Common myeloid progenitor, CD34-positive (primary cell): ENCODE results near the gene HSPA5.
A peak's percentile ranks its signal among the peaks of the same experiment; 100 is the strongest.

ENCODE experiments used
- CTCF ChIA-PET: fragments of 350-600 bp; sonication (Branson Sonifier 250); formaldehyde crosslinking; loops from one replicate; lab custom pipeline; 2021; ENCODE audit warnings: antibody characterized with exemption; lab: Charles Lee
- POLR2A ChIA-PET: fragments of 350-600 bp; sonication (Branson Sonifier 250); formaldehyde crosslinking; loops from one replicate; lab custom pipeline; 2021; ENCODE audit warnings: antibody characterized with exemption; lab: Charles Lee
- DNase-seq, 3 donors: peaks; one replicate each; pipeline versions ENCODE4 v3.0.0 to v3.0.0-alpha.2; 2013
- H3K27ac ChIP-seq, 2 experiments: 1 replicate in 1 of 2; 2 replicates in 1 of 2; pipeline ENCODE4 v1.7.0; 2013; ENCODE audit warnings: inconsistent platforms in 2 of 2, low read length in 2 of 2, mild to moderate bottlenecking in 2 of 2, low read depth in 1 of 2, moderate library complexity in 1 of 2; ENCODE audit not compliant: severe bottlenecking in 2 of 2, insufficient read depth in 1 of 2, poor library complexity in 1 of 2
- H3K27me3 ChIP-seq, 5 experiments: replicated peaks in 2 of 5; 1 replicate in 3 of 5; 2 replicates in 2 of 5; pipeline versions ENCODE4 v1.6.1 to v1.7.0; 2013; ENCODE audit warnings: low read length in 4 of 5, mild to moderate bottlenecking in 2 of 5, moderate library complexity in 2 of 5, inconsistent platforms in 1 of 5; ENCODE audit not compliant: insufficient read depth in 5 of 5, control insufficient read depth in 4 of 5
- H3K36me3 ChIP-seq, 4 experiments: 1 replicate in 2 of 4; 2 replicates in 2 of 4; pipeline versions ENCODE4 v1.6.1 to v1.7.0; 2013; ENCODE audit warnings: low read length in 3 of 4, control low read depth in 1 of 4, mild to moderate bottlenecking in 1 of 4; ENCODE audit not compliant: control insufficient read depth in 4 of 4, insufficient read depth in 4 of 4
- H3K4me1 ChIP-seq, 4 experiments: 1 replicate in 3 of 4; 2 replicates in 1 of 4; pipeline versions ENCODE4 v1.6.1 to v1.7.1; 2013; ENCODE audit warnings: low read length in 3 of 4, mild to moderate bottlenecking in 3 of 4, control low read depth in 1 of 4, inconsistent platforms in 1 of 4, moderate library complexity in 1 of 4; ENCODE audit not compliant: control insufficient read depth in 4 of 4, insufficient read depth in 4 of 4; ENCODE audit errors: control extremely low read depth in 1 of 4
- H3K4me3 ChIP-seq, 7 experiments: 1 replicate in 4 of 7; 2 replicates in 3 of 7; pipeline versions ENCODE4 v1.5.1 to v1.7.0; 2013; ENCODE audit warnings: mild to moderate bottlenecking in 7 of 7, low read length in 6 of 7, moderate library complexity in 6 of 7, inconsistent platforms in 2 of 7, low read depth in 2 of 7, control low read depth in 1 of 7; ENCODE audit not compliant: insufficient read depth in 4 of 7, control insufficient read depth in 1 of 7; ENCODE audit errors: extremely low read depth in 1 of 7
- H3K9me3 ChIP-seq, 5 experiments: 1 replicate in 4 of 5; 2 replicates in 1 of 5; pipeline versions ENCODE4 v1.6.1 to v1.7.1; 2013; ENCODE audit warnings: low read length in 4 of 5, mild to moderate bottlenecking in 2 of 5, inconsistent platforms in 1 of 5, low read depth in 1 of 5, moderate library complexity in 1 of 5; ENCODE audit not compliant: control insufficient read depth in 4 of 5, insufficient read depth in 2 of 5; ENCODE audit errors: control extremely low read depth in 1 of 5
- WGBS: methylation state at CpG from one replicate; pipeline ENCODE4 v1.1.5; 2013; ENCODE audit not compliant: insufficient coverage; 5-methylcytosine and 5-hydroxymethylcytosine counted together

Gene HSPA5

GRCh38 chr9:125261501-125262293 lies 20.6 kb upstream of the HSPA5 start, which contains the start of gene GAPVD1:
Gene GAPVD1, plus strand, starts transcription at chr9:125261826. Its CDS starts 37,096 bp downstream, at chr9:125298922.
- CTCF ChIA-PET, result interaction anchor here (1.0 to 2.8 kb wide), 5 partner anchors 10 to 33 kb away, joined by 3 to 8 read pairs (median 4); partner anchors contain the start of gene HSPA5

DNA sequence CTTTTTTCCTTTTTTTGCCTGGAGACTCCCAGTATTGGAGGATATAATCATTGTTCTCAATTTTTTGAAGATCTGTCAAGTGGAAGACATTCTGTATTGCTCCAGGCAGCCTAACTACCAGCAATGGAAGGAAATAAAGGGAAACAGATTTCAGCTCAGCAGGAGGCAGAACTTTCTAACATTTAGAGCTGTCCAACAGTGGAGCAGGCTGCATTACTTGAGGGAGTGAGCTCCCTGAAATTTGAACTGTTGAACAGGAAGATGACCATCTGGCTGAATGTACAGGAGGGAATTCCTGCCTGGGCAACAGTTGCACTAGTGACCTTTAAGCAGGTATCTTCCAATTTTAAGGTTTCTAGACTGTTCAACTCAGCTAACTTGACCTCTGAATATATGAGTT lies 19.4 kb upstream of the HSPA5 start:
- CTCF ChIA-PET, result interaction anchor here (1.0 to 2.8 kb wide), 5 partner anchors 9 to 87 kb away, joined by 3 to 8 read pairs (median 4); partner anchors contain the start of gene HSPA5

More at GRCh38 chr9:125261501-125262293, 20.6 kb upstream of the HSPA5 start, which contains the start of gene GAPVD1:
- peak within 1 kb of the TSS; percentile 74 to 85 for H3K27ac ChIP-seq
- peaks cover 0 to 5% (median 3%) of the 10 kb centered on the region in 4 experiments for H3K36me3 ChIP-seq
- peaks cover 24 to 54% (median 30%) of the 10 kb centered on the region in 4 experiments for H3K4me1 ChIP-seq
- no peaks in the 10 kb centered on the region for H3K27me3 ChIP-seq
- POLR2A ChIA-PET, result interaction anchor here (0.6 to 4.1 kb wide), 2 partner anchors 20 to 150 kb away, joined by 3 to 34 read pairs; partner anchors contain the start of gene HSPA5
- no peaks in the 10 kb centered on the region for H3K9me3 ChIP-seq
- peak within 1 kb of the TSS; percentile 90 to 99 (median 97) for H3K4me3 ChIP-seq
- peak; percentile 93 to 95 (median 93) for DNase-seq
- under 1% methylated on average over 66 of the region's 72 CpGs for WGBS

DNA sequence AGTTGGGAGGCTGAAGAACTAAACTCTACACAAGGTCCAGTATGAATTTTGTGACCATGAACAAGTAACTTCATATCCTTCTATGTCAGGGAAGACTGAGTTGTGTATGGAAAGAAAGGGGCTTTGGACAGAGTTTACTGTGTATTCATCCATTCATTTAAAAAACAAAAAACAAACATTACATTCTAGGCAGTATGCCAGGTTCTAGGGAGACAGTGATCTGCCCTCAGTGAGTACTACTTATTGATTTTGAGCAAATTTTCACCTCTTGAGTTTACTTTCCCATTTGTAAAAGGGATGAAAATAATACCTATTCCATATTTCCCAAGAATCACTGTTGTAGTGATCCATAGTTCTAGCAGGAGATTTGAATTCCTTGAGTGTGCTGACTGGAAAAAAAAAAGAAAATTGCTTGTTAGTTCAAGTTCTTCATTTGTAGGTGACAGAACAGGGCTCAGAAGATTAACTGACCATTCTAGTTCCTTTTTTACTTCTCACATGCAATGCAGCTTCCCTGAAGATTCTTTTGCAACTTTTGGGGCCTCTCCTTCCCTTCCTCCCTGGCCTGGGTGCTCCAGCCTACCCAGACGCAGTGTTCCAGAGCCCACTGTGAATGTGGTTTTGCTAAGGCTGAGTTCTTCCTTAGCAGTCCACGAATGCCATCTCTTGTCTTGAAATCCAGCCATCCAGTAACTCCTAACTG lies 17.8 kb upstream of the HSPA5 start:
- peak in 2 of 3 donors; percentile 73 to 76 for DNase-seq
- peak overlapping the region in 1 of 7 experiments; percentile 31 for H3K4me3 ChIP-seq
- peak overlapping the region; percentile 25 to 57 for H3K27ac ChIP-seq

More for the DNA sequence above, 19.4 kb upstream of the HSPA5 start:
- H3K27ac ChIP-seq, result no peak overlapping the region
- peaks cover 0 to 4% (median 1%) of the 10 kb centered on the region in 4 experiments for H3K36me3 ChIP-seq
- H3K4me1 ChIP-seq, result peaks cover 24 to 54% (median 30%) of the 10 kb centered on the region in 4 experiments
- POLR2A ChIA-PET, result interaction anchor here (0.6 to 4.1 kb wide), 2 partner anchors 19 to 30 kb away, joined by 3 to 34 read pairs; partner anchors contain the start of gene HSPA5
- no peaks in the 10 kb centered on the region for H3K27me3 ChIP-seq
- DNase-seq, result no peak
- no peaks in the 10 kb centered on the region for H3K9me3 ChIP-seq
- H3K4me3 ChIP-seq, result no peak overlapping the region

GRCh38 chr9:125258160-125258785 lies 17.1 kb upstream of the HSPA5 start:
- WGBS, result 96% methylated on average over 4 of the region's 6 CpGs
- ChIA-PET CTCF (interaction anchor here (0.6 kb wide), 1 partner anchor 658 kb away, joined by 3 read pairs; no protein-coding TSS in a partner anchor), POLR2A (interaction anchor here (0.6 kb wide), 1 partner anchor 12 kb away, joined by 4 read pairs; no protein-coding TSS in a partner anchor)
- DNase-seq, result no peak
- Histone ChIP-seq H3K27me3 (no peaks in the 10 kb centered on the region), H3K4me3 (no peak overlapping the region), H3K9me3 (no peaks in the 10 kb centered on the region), H3K4me1 (peaks cover 18 to 46% (median 27%) of the 10 kb centered on the region in 4 experiments), H3K27ac (peak overlapping the region; percentile 25 to 57), H3K36me3 (no peaks in the 10 kb centered on the region)

More for the DNA sequence above, 17.8 kb upstream of the HSPA5 start:
- POLR2A ChIA-PET, result interaction anchor here (0.6 to 4.1 kb wide), 4 partner anchors 11 to 42 kb away, joined by 3 to 34 read pairs (median 4); partner anchors contain the start of gene HSPA5
- CTCF ChIA-PET, result interaction anchor here (1.5 kb wide), 1 partner anchor 86 kb away, joined by 4 read pairs; no protein-coding TSS in a partner anchor
- Histone ChIP-seq H3K36me3 (peaks cover 0 to 3% (median 0%) of the 10 kb centered on the region in 4 experiments), H3K9me3 (no peaks in the 10 kb centered on the region), H3K27me3 (no peaks in the 10 kb centered on the region), H3K4me1 (peaks cover 23 to 51% (median 28%) of the 10 kb centered on the region in 4 experiments)
- 0% methylated on average over 1 of the region's 2 CpGs for WGBS

- peak in 2 of 3 donors; percentile 43 to 53 for DNase-seq
- no peaks in the 10 kb centered on the region for H3K36me3 ChIP-seq
- H3K9me3 ChIP-seq, result no peaks in the 10 kb centered on the region
- POLR2A ChIA-PET, result interaction anchor here (2.8 kb wide), 1 partner anchor 14 kb away, joined by 12 read pairs; the partner anchor contains the start of gene HSPA5
- H3K27ac ChIP-seq, result no peak overlapping the region
- no peak overlapping the region for H3K4me3 ChIP-seq
- 45% methylated on average over 2 of the region's 2 CpGs for WGBS
- H3K27me3 ChIP-seq, result no peaks in the 10 kb centered on the region
- peaks cover 14 to 29% (median 19%) of the 10 kb centered on the region in 4 experiments for H3K4me1 ChIP-seq
- CTCF ChIA-PET, result interaction anchor here (0.6 to 2.4 kb wide), 16 partner anchors 11 to 1124 kb away, joined by 3 to 21 read pairs (median 4); no protein-coding TSS in a partner anchor
Observed at GRCh38 chr9:125255781-125256391, 14.7 kb upstream of the HSPA5 start.

DNA sequence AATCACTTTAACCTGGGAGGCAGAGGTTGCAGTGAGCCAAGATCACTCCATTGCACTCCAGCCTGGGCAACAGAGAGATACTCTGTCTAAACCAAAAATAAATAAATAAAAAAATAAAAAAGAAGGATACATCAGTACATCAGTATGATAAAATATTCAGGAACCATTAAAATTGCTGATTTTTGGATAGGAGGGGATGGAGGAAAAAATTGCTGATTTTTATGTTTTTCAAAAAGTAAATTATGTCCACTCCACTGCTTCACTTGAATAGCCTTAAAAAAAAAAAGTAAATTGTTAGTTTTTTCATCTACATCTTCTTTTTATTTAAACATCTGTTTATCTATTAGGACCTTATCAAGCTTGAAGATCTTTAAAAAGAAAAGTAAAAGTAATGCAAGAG lies 13.1 kb upstream of the HSPA5 start:
- Histone ChIP-seq H3K36me3 (no peaks in the 10 kb centered on the region), H3K27me3 (no peaks in the 10 kb centered on the region), H3K27ac (no peak overlapping the region), H3K4me1 (peaks cover 10 to 13% (median 12%) of the 10 kb centered on the region in 4 experiments), H3K9me3 (no peaks in the 10 kb centered on the region), H3K4me3 (no peak overlapping the region)
- CTCF ChIA-PET, result interaction anchor here (0.6 kb wide), 1 partner anchor 14 kb away, joined by 3 read pairs; no protein-coding TSS in a partner anchor
- POLR2A ChIA-PET, result interaction anchor here (0.6 to 2.8 kb wide), 2 partner anchors 13 to 78 kb away, joined by 4 to 12 read pairs; partner anchors contain the start of gene HSPA5
- no peak for DNase-seq
